NB4 (cell line): Measurements from ENCODE around the gene GMIP.
"Not testable (repeated sequence)": the region's sequence is repeated elsewhere in the genome, so short reads cannot be mapped to it uniquely, and the experiment has no call there.

Experiments
- MYC ChIP-seq: IDR thresholded peaks from 2 replicates; pipeline ENCODE4 v1.6.1; 2011; ENCODE audit warnings: low read depth, low read length
- POLR2A ChIP-seq: IDR thresholded peaks from 2 replicates; pipeline ENCODE4 v1.6.1; 2011; ENCODE audit warnings: mild to moderate bottlenecking; ENCODE audit not compliant: insufficient read length; ENCODE audit errors: extremely low read depth
- TF ChIP-seq, protein P1 (sequence below): IDR thresholded peaks from one replicate; pipeline ENCODE4 v1.5.1; 2012; ENCODE audit warnings: low read depth, low read length

DNA sequence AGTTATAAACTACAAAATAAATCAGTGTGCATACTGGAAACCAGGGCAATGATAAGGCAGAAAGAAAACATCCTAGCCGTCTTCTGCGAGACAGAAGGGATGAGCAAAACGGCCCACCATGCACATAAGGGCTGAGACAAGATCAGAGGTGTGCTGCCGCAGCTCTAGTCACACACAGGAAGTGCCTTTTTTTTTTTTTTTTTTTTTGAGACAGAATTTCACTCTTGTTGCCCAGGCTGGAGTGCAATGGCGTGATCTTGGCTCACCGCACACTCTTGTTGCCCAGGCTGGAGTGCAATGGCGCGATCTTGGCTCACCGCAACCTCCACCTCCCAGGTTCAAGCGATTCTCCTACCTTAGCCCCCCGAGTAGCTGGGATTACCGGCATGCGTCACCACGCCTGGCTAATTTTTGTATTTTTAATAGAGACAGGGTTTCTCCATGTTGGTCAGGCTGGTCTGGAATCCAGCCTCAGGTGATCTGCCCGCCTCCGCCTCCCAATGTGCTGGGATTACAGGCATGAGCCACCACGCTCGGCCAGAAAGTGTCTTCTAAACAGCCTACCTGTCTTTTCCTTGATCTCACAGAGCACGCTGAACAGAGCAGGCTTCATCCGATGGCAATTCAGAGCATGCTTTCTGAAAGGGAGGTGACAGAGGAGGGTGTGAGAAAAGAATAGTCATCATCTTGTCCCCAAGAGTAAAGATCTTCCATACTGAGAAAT is 44.6 kb downstream of the GMIP start:
- TF ChIP-seq, protein P1, sequence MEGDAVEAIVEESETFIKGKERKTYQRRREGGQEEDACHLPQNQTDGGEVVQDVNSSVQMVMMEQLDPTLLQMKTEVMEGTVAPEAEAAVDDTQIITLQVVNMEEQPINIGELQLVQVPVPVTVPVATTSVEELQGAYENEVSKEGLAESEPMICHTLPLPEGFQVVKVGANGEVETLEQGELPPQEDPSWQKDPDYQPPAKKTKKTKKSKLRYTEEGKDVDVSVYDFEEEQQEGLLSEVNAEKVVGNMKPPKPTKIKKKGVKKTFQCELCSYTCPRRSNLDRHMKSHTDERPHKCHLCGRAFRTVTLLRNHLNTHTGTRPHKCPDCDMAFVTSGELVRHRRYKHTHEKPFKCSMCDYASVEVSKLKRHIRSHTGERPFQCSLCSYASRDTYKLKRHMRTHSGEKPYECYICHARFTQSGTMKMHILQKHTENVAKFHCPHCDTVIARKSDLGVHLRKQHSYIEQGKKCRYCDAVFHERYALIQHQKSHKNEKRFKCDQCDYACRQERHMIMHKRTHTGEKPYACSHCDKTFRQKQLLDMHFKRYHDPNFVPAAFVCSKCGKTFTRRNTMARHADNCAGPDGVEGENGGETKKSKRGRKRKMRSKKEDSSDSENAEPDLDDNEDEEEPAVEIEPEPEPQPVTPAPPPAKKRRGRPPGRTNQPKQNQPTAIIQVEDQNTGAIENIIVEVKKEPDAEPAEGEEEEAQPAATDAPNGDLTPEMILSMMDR = not testable (repeated sequence)
- TF ChIP-seq MYC, POLR2A: not testable (repeated sequence)
